Erythroblast (primary cell): ENCODE data around the gene TSPO2.
"Not testable (repeated sequence)": the region's sequence is repeated elsewhere in the genome, so short reads cannot be mapped to it uniquely, and the experiment has no call there.

ENCODE experiments used
- DNase-seq, 2 experiments: peaks; one replicate each; lab custom pipeline; 2025; lab: John Stamatoyannopoulos, UW
- GATA1 ChIP-seq: IDR thresholded peaks from 2 replicates; pipeline ENCODE4 v1.6.1; 2011; ENCODE audit warnings: low read depth, mild to moderate bottlenecking, control low read depth, low read length, moderate library complexity
- POLR2A ChIP-seq: IDR thresholded peaks from 2 replicates; pipeline ENCODE4 v1.6.1; 2011; ENCODE audit warnings: mild to moderate bottlenecking, low read length

Gene TSPO2

DNA sequence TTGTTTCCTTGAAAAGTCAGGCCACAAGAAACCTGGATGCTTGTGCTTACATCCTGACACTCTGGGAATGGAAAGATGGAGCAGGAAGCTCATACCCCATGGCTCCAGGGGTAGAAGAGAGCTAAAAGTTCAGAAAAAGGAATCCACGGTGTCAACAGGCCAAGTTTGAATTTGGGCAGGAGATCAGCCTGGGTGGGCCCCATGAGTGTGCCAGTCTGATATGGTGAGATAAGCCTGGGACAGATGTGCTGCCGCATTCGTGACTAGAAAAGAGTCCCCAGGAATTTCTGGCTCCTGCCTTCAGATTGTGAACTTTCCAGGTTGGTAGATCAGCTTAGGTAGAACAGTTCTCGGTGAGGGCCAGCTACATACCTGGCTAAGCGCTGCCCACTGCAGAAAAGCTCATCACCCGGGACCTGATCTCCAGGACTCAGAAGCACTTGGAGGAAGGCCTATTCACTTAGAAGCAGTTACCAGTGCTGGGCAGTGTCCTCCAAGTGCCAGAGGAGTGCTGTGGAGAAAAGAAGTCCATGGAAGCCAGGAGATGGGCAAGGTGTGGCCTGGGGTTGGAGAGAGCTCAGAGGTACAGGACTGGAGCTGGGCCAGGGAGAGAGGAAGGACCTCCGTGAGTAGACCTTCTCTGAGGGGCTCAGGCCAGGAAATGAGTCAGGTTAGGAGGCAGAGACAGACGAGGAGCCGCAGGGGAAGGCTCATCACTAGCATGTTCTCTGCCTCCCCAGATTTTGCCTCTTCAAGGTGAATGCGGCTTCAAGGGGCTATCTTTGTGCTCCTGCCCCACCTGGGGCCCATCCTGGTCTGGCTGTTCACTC is at the start of gene TSPO2:
TSPO2 (plus strand) TSS at position 242 of the 830 bp plus-strand sequence; CDS start at position 761, 519 bp downstream.
- DNase-seq: peak; percentile 86 to 89
- TF ChIP-seq GATA1: no peak
- peak; percentile 60 for TF ChIP-seq POLR2A

- DNase-seq: no peak
- no peak for TF ChIP-seq GATA1
- no peak for TF ChIP-seq POLR2A
Observed at GRCh38 chr6:40992746-40993145, 49.5 kb upstream of the TSPO2 start.

- no peak for TF ChIP-seq GATA1
- no peak for TF ChIP-seq POLR2A
- no peak for DNase-seq
Observed at GRCh38 chr6:40996591-40997233, 45.6 kb upstream of the TSPO2 start.

GRCh38 chr6:40997234-40997957 is 44.9 kb upstream of the TSPO2 start:
- no peak for TF ChIP-seq GATA1
- no peak for DNase-seq

- no peak for DNase-seq
- TF ChIP-seq POLR2A (no peak), GATA1 (no peak)
Observed at GRCh38 chr6:40998661-40999060, 43.6 kb upstream of the TSPO2 start.

DNA sequence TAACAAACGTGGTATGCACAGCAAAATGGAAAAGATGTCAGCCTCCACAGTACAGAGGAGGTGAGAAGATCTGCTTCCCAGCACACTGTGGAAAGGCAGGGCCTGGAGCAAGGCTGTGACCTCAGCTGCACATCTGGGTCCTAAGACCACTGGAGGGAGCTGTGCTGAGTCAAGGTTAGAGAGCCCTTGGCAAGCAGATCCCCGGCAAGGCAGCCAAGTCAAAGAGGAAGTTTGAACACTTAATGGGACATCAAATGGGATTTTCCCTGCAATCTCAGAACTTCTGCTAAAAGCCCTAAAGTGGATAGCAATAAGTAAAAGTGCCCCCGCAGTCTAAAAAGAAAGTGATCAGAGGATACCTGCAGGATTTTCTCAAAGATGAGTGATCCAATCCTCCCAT is 42.7 kb upstream of the TSPO2 start:
- DNase-seq: peak; percentile 47 to 56
- no peak for TF ChIP-seq POLR2A
- no peak for TF ChIP-seq GATA1

- no peak for DNase-seq
- TF ChIP-seq GATA1 (no peak), POLR2A (no peak)
Observed at GRCh38 chr6:41000248-41000647, 42.0 kb upstream of the TSPO2 start.

- TF ChIP-seq GATA1: no peak
- no peak for TF ChIP-seq POLR2A
- no peak for DNase-seq
Observed at GRCh38 chr6:41002168-41002567, 40.1 kb upstream of the TSPO2 start.

GRCh38 chr6:41006217-41006616 is 36.0 kb upstream of the TSPO2 start:
- peak; percentile 79 to 87 for DNase-seq

- DNase-seq: not testable (repeated sequence)
Observed at GRCh38 chr6:41006980-41007379, 35.3 kb upstream of the TSPO2 start.

DNA sequence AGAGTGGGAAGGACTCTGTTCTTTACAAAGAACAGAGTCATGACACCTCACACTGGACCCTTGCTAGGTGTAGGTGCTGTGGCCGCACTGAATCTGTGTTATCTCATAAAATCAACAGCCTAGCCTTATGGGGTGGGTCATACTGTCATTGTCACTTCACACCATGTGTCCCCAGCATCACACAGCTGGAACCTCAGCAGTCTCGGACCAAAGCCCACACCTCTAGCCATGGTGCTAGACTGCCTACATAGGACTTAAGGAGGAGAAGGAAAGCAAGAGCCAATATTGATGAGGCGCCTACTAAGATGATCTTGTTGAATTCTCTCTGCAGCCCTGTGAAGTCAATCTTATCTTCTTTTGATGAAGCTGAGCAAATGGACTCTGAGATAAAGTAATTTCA is 34.3 kb upstream of the TSPO2 start:
- TF ChIP-seq POLR2A: no peak
- no peak for TF ChIP-seq GATA1
- DNase-seq: no peak

GRCh38 chr6:41009669-41010068 is 32.6 kb upstream of the TSPO2 start:
- TF ChIP-seq GATA1 (no peak), POLR2A (no peak)
- no peak for DNase-seq

GRCh38 chr6:41011673-41012072 is 30.6 kb upstream of the TSPO2 start:
- no peak for DNase-seq
- no peak for TF ChIP-seq GATA1
- no peak for TF ChIP-seq POLR2A

GRCh38 chr6:41013466-41014153 is 28.7 kb upstream of the TSPO2 start:
- TF ChIP-seq GATA1: no peak
- no peak for TF ChIP-seq POLR2A
- DNase-seq: no peak
